ENCODE measurements around the gene S100Z.
"Not testable (repeated sequence)": the region's sequence is repeated elsewhere in the genome, so short reads cannot be mapped to it uniquely, and the experiment has no call there.

S100Z gene

DNA sequence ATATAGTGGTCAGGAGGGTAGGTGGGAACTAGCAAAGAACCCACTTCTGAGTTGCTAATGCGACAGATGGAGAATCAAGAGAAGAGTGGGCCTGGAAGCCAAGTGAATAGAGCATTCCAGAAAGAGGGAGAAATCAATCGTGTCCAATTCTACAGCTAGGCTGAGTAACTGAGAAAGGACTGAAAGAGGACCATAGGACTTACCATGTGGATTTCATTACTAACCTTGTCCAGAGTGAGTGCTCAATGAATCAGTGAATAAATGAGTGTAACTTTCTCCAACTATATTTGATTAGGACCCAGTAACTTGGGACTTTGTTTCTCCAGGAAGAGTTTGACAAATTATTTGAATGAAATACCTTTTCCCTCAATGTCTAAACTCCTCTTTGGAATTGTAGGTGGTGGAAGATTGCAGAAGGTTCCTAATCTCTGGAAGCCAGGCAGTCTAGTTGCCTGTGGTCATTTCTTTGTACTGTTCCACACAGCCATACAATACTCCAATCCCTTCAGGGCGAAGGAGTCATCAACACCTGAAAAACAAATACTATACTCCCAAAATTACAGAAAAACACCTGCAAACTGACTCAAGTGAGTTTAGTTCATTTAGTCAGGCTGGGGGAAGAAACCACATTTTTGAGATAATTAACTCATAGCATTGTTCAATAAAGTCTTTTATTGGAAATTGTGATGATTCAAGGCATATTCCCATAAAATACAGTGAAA is 33.5 kb upstream of the S100Z start:
- TF ChIP-seq, protein P1, sequence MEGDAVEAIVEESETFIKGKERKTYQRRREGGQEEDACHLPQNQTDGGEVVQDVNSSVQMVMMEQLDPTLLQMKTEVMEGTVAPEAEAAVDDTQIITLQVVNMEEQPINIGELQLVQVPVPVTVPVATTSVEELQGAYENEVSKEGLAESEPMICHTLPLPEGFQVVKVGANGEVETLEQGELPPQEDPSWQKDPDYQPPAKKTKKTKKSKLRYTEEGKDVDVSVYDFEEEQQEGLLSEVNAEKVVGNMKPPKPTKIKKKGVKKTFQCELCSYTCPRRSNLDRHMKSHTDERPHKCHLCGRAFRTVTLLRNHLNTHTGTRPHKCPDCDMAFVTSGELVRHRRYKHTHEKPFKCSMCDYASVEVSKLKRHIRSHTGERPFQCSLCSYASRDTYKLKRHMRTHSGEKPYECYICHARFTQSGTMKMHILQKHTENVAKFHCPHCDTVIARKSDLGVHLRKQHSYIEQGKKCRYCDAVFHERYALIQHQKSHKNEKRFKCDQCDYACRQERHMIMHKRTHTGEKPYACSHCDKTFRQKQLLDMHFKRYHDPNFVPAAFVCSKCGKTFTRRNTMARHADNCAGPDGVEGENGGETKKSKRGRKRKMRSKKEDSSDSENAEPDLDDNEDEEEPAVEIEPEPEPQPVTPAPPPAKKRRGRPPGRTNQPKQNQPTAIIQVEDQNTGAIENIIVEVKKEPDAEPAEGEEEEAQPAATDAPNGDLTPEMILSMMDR (IDR thresholded peaks at IDR 0.05; ENCODE audit: low read depth, low read length) = no peak
- DNase-seq (ENCODE audit: extremely low read depth, low read depth) = no peak

GRCh38 chr5:76818844-76819831 is 30.7 kb upstream of the S100Z start, which contains the start of gene F2RL1:
Gene F2RL1, plus strand, starts transcription at chr5:76819030. Its CDS starts 153 bp downstream, at chr5:76819183.
- TF ChIP-seq, protein P1 (IDR thresholded peaks at IDR 0.05; ENCODE audit: low read depth, low read length) = no peak
- no peak for DNase-seq (ENCODE audit: extremely low read depth, low read depth)

DNA sequence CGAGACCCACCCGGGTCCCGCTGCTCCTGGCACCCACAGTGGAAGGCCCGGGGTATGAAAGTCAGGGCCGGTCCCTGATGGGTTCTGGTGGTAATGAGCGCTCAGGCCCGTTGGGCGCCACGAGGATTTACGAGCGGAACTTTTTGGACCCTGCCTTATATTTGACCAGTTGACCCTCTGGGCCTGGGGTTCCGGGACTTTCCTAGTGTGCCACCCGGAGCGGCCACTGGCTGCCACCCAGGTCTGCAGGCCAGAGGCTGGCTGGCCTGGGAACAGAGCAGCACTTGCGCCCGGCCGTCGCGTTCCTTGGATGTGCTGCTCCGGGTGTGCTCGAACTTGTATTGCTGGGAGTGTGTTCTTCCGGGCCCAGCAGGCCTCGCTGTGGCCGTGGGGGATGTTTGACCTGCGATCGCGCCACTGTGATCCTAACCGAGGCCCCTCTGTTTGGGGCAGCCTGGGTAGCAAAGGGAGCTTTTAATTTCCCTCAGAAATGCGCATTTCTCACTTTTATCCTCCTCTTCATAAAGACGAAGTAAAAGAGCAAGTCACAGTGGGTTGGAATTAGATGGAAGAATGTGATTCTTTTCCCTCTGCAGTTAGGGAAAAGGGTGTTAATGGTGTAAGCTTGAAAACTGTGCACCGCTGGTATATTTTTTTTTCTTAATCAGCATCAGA is 29.8 kb upstream of the S100Z start:
- no peak for DNase-seq (ENCODE audit: extremely low read depth, low read depth)

GRCh38 chr5:76820526-76820890 is 29.3 kb upstream of the S100Z start:
- DNase-seq (ENCODE audit: extremely low read depth, low read depth) = no peak
- TF ChIP-seq, protein P1 (IDR thresholded peaks at IDR 0.05; ENCODE audit: low read depth, low read length) = no peak

More for the DNA sequence above, 29.8 kb upstream of the S100Z start:
- TF ChIP-seq, protein P1 (IDR thresholded peaks at IDR 0.05; ENCODE audit: low read depth, low read length) = no peak

- DNase-seq (ENCODE audit: extremely low read depth, low read depth) = no peak
- TF ChIP-seq, protein P1 (IDR thresholded peaks at IDR 0.05; ENCODE audit: low read depth, low read length) = no peak
These were observed 28.7 kb upstream of the S100Z start for GRCh38 chr5:76821136-76821535.

DNA sequence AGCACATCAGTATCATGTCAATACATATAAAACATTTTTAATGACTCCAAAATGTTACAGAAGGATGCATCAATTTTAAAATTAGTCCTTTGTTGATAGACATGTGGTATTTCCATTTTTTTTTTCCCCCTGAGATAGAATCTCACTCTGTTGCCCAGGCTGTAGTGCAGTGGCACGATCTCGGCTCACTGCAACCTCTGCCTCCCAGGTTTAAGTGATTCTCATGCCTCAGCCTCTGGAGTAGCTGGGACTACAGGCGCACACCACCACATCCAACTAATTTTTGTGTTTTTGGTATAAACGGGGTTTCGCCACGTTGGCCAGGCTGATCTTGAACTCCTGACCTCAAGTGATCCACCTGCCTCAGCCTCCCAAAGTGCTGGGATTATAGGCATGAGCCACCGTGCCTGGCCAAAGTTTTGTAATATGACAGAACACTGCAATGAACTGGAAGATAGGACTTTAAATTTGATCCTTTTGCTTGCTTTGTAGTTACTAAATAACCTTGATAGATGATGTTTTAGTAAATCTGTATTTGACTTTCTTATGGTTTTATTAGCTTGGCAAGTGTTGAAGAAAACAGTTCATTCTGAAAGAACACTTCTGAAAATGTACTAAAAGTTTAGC is 27.6 kb upstream of the S100Z start:
- DNase-seq (ENCODE audit: extremely low read depth, low read depth) = not testable (repeated sequence)

DNA sequence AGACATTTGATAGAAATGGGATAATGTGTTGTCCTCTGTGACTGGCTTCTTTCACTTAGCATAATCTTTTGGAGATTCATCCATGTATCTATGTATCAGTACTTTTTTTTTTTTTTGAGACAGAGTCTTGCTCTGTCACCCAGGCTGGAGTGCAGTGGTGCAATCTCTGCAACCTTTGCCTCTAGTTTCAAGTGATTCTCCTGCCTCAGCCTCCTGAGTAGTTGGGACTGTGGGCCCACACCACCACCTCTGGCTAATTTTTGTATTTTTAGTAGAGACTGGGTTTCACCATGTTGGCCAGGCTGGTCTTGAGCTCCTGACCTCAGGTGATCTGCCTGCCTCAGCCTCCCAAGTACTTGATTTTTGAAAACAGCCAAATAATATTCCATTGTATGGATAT is 23.4 kb upstream of the S100Z start:
- not testable (repeated sequence) for DNase-seq (ENCODE audit: extremely low read depth, low read depth)

Measured in AG09319 (cell line).